Neural progenitor cell (in vitro differentiated cells): Measurements from ENCODE around the gene NCKAP5.

Source experiments
- CTCF ChIP-seq: fragments of 200-600 bp; sonication (generic); IDR thresholded peaks from 2 replicates; pipeline ENCODE4 v1.5.1; 2017; ENCODE audit warnings: antibody characterized with exemption, mild to moderate bottlenecking
- EZH2phosphoT487 ChIP-seq: fragments of 200-600 bp; sonication (generic); IDR thresholded peaks from 2 replicates; pipeline ENCODE4 v1.6.1; 2017; ENCODE audit warnings: antibody characterized with exemption

DNA sequence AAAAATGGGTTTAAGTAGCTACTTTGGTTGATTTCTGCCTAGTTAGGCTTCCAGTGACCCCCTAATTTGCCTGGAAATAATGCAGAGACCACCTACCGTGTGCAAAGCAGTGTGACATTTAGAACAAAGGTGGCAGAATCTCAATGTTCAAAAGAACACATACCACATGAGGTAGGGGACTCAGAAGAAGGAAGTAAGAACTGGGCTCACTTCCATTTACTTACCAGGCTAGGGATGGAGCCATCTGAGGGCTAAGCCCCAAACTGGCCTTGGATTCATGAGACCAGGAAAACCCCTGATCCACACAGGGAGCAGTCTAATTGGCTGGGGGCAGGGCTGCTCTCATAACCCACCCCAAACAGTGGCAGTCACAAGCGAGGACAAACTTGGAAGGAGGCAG is 190.7 kb downstream of the NCKAP5 start:
- TF ChIP-seq EZH2phosphoT487 (no peak), CTCF (no peak)
